HEK293T (cell line): ENCODE data around the gene CLPX.
"Not testable (repeated sequence)": the region's sequence is repeated elsewhere in the genome, so short reads cannot be mapped to it uniquely, and the experiment has no call there.

ENCODE experiments used
- ARNT ChIP-seq: fragments of 450-650 bp; IDR thresholded peaks from 2 replicates; pipeline ENCODE4 v1.6.1; 2017; ENCODE audit warnings: mild to moderate bottlenecking
- BHLHE40 ChIP-seq: fragments of 450-650 bp; IDR thresholded peaks from 2 replicates; pipeline ENCODE4 v1.6.1; 2016; ENCODE audit warnings: mild to moderate bottlenecking, moderate library complexity, borderline replicate concordance
- CTBP1 ChIP-seq: fragments of 450-650 bp; IDR thresholded peaks from 2 replicates; pipeline ENCODE4 v1.6.1; 2016; ENCODE audit warnings: borderline replicate concordance
- ELF4 ChIP-seq: fragments of 450-650 bp; IDR thresholded peaks from 2 replicates; pipeline ENCODE4 v1.6.1; 2017; ENCODE audit warnings: antibody characterized with exemption
- FOXA1 ChIP-seq: fragments of 450-650 bp; IDR thresholded peaks from 2 replicates; pipeline ENCODE4 v1.6.1; 2016; ENCODE audit warnings: mild to moderate bottlenecking
- FOXK2 ChIP-seq: fragments of 450-650 bp; IDR thresholded peaks from 2 replicates; pipeline ENCODE4 v1.6.1; 2016; ENCODE audit warnings: mild to moderate bottlenecking
- FOXM1 ChIP-seq: fragments of 450-650 bp; IDR thresholded peaks from 2 replicates; pipeline ENCODE4 v1.6.1; 2017; ENCODE audit warnings: mild to moderate bottlenecking, borderline replicate concordance
- HDGF ChIP-seq: fragments of 450-650 bp; IDR thresholded peaks from 2 replicates; pipeline ENCODE4 v1.6.1; 2017; ENCODE audit warnings: antibody characterized with exemption, borderline replicate concordance
- L3MBTL2 ChIP-seq: fragments of 450-650 bp; conservative IDR thresholded peaks from 2 replicates; pipeline ENCODE4 v1.6.1; 2016; ENCODE audit warnings: mild to moderate bottlenecking
- LEF1 ChIP-seq: fragments of 450-650 bp; IDR thresholded peaks from 2 replicates; pipeline ENCODE4 v1.6.1; 2017; ENCODE audit warnings: mild to moderate bottlenecking, borderline replicate concordance
- PKNOX1 ChIP-seq: fragments of 450-650 bp; IDR thresholded peaks from 2 replicates; pipeline ENCODE4 v1.6.1; 2016
- SUZ12 ChIP-seq: fragments of 450-650 bp; IDR thresholded peaks from 2 replicates; pipeline ENCODE4 v1.6.1; 2016; ENCODE audit warnings: mild to moderate bottlenecking
- TARDBP ChIP-seq: fragments of 450-650 bp; IDR thresholded peaks from 2 replicates; pipeline ENCODE4 v1.6.1; 2016

GRCh38 chr15:65181582-65182353 lies 3.4 kb downstream of the CLPX start:
- TF ChIP-seq CTBP1, ARNT, FOXK2, FOXA1, LEF1, HDGF, FOXM1, L3MBTL2, ELF4, BHLHE40, SUZ12, TARDBP: not testable (repeated sequence)
- TF ChIP-seq PKNOX1 = peak; percentile 91
